Type B pancreatic cell (in vitro differentiated cells): ENCODE data around the gene HILPDA. TPM values are rescaled to one million over a fixed set of nuclear protein-coding genes. Genes with fewer than 3 reads are reported as not detected.

Source experiments
- DNase-seq: peaks from one replicate; pipeline ENCODE4 v3.0.0; 2021; ENCODE audit warnings: mixed read lengths; ENCODE audit not compliant: unreplicated experiment; ENCODE audit errors: extremely low spot score
- H3K27ac Mint-ChIP-seq: 2 replicates; pipeline ENCODE4 v1.8.0; 2021; ENCODE audit warnings: mild to moderate bottlenecking, mixed read lengths
- H3K27me3 Mint-ChIP-seq: 2 replicates; pipeline ENCODE4 v1.8.0; 2021; ENCODE audit warnings: mixed read lengths
- H3K36me3 Mint-ChIP-seq: 2 replicates; pipeline ENCODE4 v1.8.0; 2021; ENCODE audit warnings: mixed read lengths
- H3K4me1 Mint-ChIP-seq: one replicate; pipeline ENCODE4 v1.8.0; 2021; ENCODE audit warnings: mixed read lengths; ENCODE audit not compliant: unreplicated experiment
- H3K4me3 Mint-ChIP-seq: 2 replicates; pipeline ENCODE4 v1.8.0; 2021; ENCODE audit warnings: mild to moderate bottlenecking, mixed read lengths
- H3K9me3 Mint-ChIP-seq: 2 replicates; pipeline ENCODE4 v1.8.0; 2021; ENCODE audit warnings: mixed read lengths
- CTCF ChIP-seq: fragments of 200-600 bp; sonication (generic); conservative IDR thresholded peaks from 2 replicates; pipeline ENCODE4 v1.5.0; 2021; ENCODE audit warnings: antibody characterized with exemption, mild to moderate bottlenecking
- total RNA-seq: library from RNA; stranded (reverse); gene quantifications from 2 replicates; pipeline ENCODE4 v1.2.1, GENCODE V29; 2021; ENCODE audit warnings: low replicate concordance

Gene HILPDA
- total RNA-seq, 1 donor from 2014 or later: 36.0 TPM

DNA sequence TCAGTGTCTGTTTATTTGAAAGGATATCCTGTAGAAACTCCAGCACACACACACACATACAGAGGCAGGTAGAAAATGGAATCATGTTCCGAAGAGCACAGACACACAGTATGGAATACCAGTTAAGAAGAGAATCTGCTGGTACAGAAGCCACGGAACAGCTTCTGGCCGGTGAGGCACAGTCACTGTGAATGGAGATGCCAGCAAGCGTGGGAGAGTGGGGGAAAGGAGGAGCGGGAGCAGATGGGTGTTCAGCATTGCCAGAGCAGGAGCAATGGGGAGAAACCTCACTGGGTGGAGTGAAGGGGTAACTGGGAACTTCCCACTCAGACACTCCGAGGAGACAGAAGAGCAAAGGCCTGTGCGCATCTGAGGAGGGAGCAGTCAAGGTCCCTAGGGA lies 36.4 kb upstream of the HILPDA start:
- H3K9me3 Mint-ChIP-seq: no peaks in the 10 kb centered on the region
- H3K27me3 Mint-ChIP-seq: peaks cover 8% of the 10 kb centered on the region
- peaks cover 5% of the 10 kb centered on the region for H3K4me1 Mint-ChIP-seq
- DNase-seq: no peak
- TF ChIP-seq CTCF: no peak
- H3K27ac Mint-ChIP-seq: no peak overlapping the region
- H3K36me3 Mint-ChIP-seq: no peaks in the 10 kb centered on the region
- H3K4me3 Mint-ChIP-seq: no peak overlapping the region

DNA sequence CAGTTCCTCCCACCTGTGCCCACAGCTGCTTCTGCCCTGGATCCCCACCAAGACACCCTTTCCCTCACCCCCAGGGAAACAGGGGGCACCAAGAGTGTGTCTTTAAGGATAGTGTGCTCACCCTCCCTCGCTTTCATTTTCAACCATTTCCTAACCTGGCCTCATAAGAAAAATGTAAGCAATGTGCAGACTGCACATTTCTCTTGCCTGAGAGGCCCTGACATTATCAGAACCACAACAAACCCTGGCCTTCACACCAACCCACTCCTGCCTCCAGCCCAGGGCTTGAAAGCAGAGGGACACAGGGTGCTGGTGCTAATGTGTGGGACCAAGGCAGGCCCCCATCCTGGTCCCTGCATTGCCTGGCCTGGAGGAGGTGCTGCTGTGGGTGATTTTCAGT lies 34.9 kb upstream of the HILPDA start:
- Mint-ChIP-seq H3K36me3 (no peaks in the 10 kb centered on the region), H3K27me3 (peaks cover 8% of the 10 kb centered on the region), H3K4me3 (no peak overlapping the region), H3K4me1 (peaks cover 5% of the 10 kb centered on the region), H3K9me3 (no peaks in the 10 kb centered on the region), H3K27ac (no peak overlapping the region)
- no peak for DNase-seq
- TF ChIP-seq CTCF: no peak

GRCh38 chr7:128421384-128421783 lies 34.3 kb upstream of the HILPDA start:
- Mint-ChIP-seq H3K27ac (no peak overlapping the region), H3K4me1 (peaks cover 5% of the 10 kb centered on the region), H3K9me3 (no peaks in the 10 kb centered on the region), H3K4me3 (no peak overlapping the region), H3K36me3 (no peaks in the 10 kb centered on the region), H3K27me3 (peaks cover 8% of the 10 kb centered on the region)
- TF ChIP-seq CTCF: no peak
- no peak for DNase-seq

- DNase-seq: no peak
- no peak for TF ChIP-seq CTCF
- Mint-ChIP-seq H3K4me1 (peaks cover 5% of the 10 kb centered on the region), H3K27ac (no peak overlapping the region), H3K27me3 (peaks cover 8% of the 10 kb centered on the region), H3K36me3 (no peaks in the 10 kb centered on the region), H3K9me3 (no peaks in the 10 kb centered on the region), H3K4me3 (no peak overlapping the region)
These were observed 33.6 kb upstream of the HILPDA start for GRCh38 chr7:128422037-128422436.

DNA sequence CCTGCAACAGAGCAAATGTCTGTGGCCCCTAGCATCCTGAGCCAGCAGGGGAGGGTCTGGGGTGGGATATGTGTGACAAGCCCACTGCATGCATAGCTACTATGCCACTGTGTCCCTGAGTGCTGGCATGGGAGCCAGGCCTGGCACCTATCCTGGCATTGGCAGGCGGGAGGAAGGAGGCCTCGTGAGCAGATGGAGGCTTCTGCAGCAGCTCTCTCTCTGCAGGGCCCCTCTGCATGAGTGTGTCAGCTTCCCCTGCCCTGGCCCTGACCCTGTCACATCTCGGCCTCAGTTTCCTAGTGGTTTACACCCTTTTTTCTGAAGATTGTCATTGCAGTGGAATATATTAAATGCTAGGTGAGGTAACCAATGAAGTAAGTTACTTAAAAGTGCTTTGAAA lies 32.8 kb upstream of the HILPDA start:
- no peak overlapping the region for H3K4me3 Mint-ChIP-seq
- TF ChIP-seq CTCF: no peak
- H3K27me3 Mint-ChIP-seq: peaks cover 8% of the 10 kb centered on the region
- no peak for DNase-seq
- H3K9me3 Mint-ChIP-seq: no peaks in the 10 kb centered on the region
- no peak overlapping the region for H3K27ac Mint-ChIP-seq
- peaks cover 5% of the 10 kb centered on the region for H3K4me1 Mint-ChIP-seq
- no peaks in the 10 kb centered on the region for H3K36me3 Mint-ChIP-seq

- TF ChIP-seq CTCF: no peak
- Mint-ChIP-seq H3K4me3 (no peak overlapping the region), H3K27me3 (peaks cover 3% of the 10 kb centered on the region), H3K36me3 (no peaks in the 10 kb centered on the region), H3K27ac (no peak overlapping the region), H3K4me1 (peaks cover 8% of the 10 kb centered on the region), H3K9me3 (no peaks in the 10 kb centered on the region)
- DNase-seq: no peak
These were observed 30.9 kb upstream of the HILPDA start for GRCh38 chr7:128424686-128425275.
